Tibial artery (tissue), 4 donors: Measurements from ENCODE around the gene PXDN.
"Not testable (repeated sequence)": the region's sequence is repeated elsewhere in the genome, so short reads cannot be mapped to it uniquely, and the experiment has no call there.

Experiments
- DNase-seq, 2 donors: peaks; one replicate each; pipeline ENCODE4 v3.0.0-alpha.2; 2019
- H3K27ac ChIP-seq, 2 donors: fragments of 200-600 bp; sonication (generic) in 1 of 2; 1 replicate in 1 of 2; 2 replicates in 1 of 2; pipeline ENCODE4 v1.5.1; 2018 to 2019; ENCODE audit warnings: mild to moderate bottlenecking in 1 of 2
- H3K27me3 ChIP-seq, 2 donors: fragments of 200-600 bp; sonication (generic) in 1 of 2; one replicate each; pipeline versions ENCODE4 v1.5.1 to v1.6.0; 2016 to 2019
- H3K36me3 ChIP-seq, 3 donors: fragments of 200-600 bp; sonication (generic) in 2 of 3; one replicate each; pipeline ENCODE4 v1.5.1; 2016 to 2019; ENCODE audit warnings: mild to moderate bottlenecking in 2 of 3
- H3K4me1 ChIP-seq, 4 donors: fragments of 200-600 bp; sonication (generic) in 2 of 4; 1 replicate in 3 of 4; 2 replicates in 1 of 4; pipeline ENCODE4 v1.5.1; 2016 to 2019
- H3K4me3 ChIP-seq, 2 donors: fragments of 200-600 bp; sonication (generic) in 1 of 2; 1 replicate in 1 of 2; 2 replicates in 1 of 2; pipeline ENCODE4 v1.5.1; 2018 to 2019; ENCODE audit warnings: mild to moderate bottlenecking in 2 of 2
- H3K9me3 ChIP-seq, 3 donors: fragments of 200-600 bp; sonication (generic) in 1 of 3; one replicate each; pipeline ENCODE4 v1.5.1; 2016 to 2019
- CTCF ChIP-seq, 2 experiments: fragments of 200-600 bp in 1 of 2; fragments of 450-650 bp in 1 of 2; IDR thresholded peaks; one replicate each; pipeline ENCODE4 v1.5.1; 2017 to 2019; ENCODE audit warnings: antibody characterized with exemption in 2 of 2, mild to moderate bottlenecking in 1 of 2, moderate library complexity in 1 of 2
- intact Hi-C: fragments of 100-400 bp; cut with DNase I; formaldehyde crosslinking; loops from one replicate; pipeline ENCODE4 v1.15.0; 2023; ENCODE audit warnings: low total_unique reads

PXDN gene

GRCh38 chr2:1682181-1682440, 62.2 kb downstream of the PXDN start:
- no peaks in the 10 kb centered on the region for H3K9me3 ChIP-seq
- H3K27me3 ChIP-seq, result no peaks in the 10 kb centered on the region
- H3K36me3 ChIP-seq, result peaks cover 52 to 84% (median 65%) of the 10 kb centered on the region in 3 donors
- peaks cover 0 to 8% (median 0%) of the 10 kb centered on the region in 4 donors for H3K4me1 ChIP-seq
- no peak for DNase-seq
- no peak overlapping the region for H3K27ac ChIP-seq
- intact Hi-C loops, result no loop called here
- no peak for TF ChIP-seq CTCF (IDR thresholded peaks at IDR 0.05)
- no peak overlapping the region for H3K4me3 ChIP-seq

- Histone ChIP-seq H3K27ac (no peak overlapping the region), H3K36me3 (peaks cover 52 to 84% (median 65%) of the 10 kb centered on the region in 3 donors), H3K9me3 (no peaks in the 10 kb centered on the region), H3K4me3 (no peak overlapping the region), H3K4me1 (peaks cover 0 to 7% (median 0%) of the 10 kb centered on the region in 4 donors), H3K27me3 (no peaks in the 10 kb centered on the region)
- DNase-seq, result no peak
- intact Hi-C loops, result no loop called here
- no peak for TF ChIP-seq CTCF (IDR thresholded peaks at IDR 0.05)
Observed at GRCh38 chr2:1681323-1682180, 62.8 kb downstream of the PXDN start.

- peaks cover 0 to 7% (median under 1%) of the 10 kb centered on the region in 4 donors for H3K4me1 ChIP-seq
- DNase-seq, result no peak
- H3K27me3 ChIP-seq, result no peaks in the 10 kb centered on the region
- no peak for TF ChIP-seq CTCF (IDR thresholded peaks at IDR 0.05)
- no peaks in the 10 kb centered on the region for H3K9me3 ChIP-seq
- H3K27ac ChIP-seq, result no peak overlapping the region
- intact Hi-C loops, result no loop called here
- H3K36me3 ChIP-seq, result peaks cover 57 to 86% (median 66%) of the 10 kb centered on the region in 3 donors
- H3K4me3 ChIP-seq, result no peak overlapping the region
Observed at GRCh38 chr2:1681017-1681318, 63.3 kb downstream of the PXDN start.

GRCh38 chr2:1680222-1681016, 63.9 kb downstream of the PXDN start:
- H3K9me3 ChIP-seq, result no peaks in the 10 kb centered on the region
- no peak for TF ChIP-seq CTCF (IDR thresholded peaks at IDR 0.05)
- no peaks in the 10 kb centered on the region for H3K27me3 ChIP-seq
- H3K27ac ChIP-seq, result no peak overlapping the region
- no peak for DNase-seq
- intact Hi-C loops, result no loop called here
- H3K4me1 ChIP-seq, result peaks cover 0 to 11% (median 3%) of the 10 kb centered on the region in 4 donors
- no peak overlapping the region for H3K4me3 ChIP-seq
- H3K36me3 ChIP-seq, result peaks cover 57 to 87% (median 71%) of the 10 kb centered on the region in 3 donors

- DNase-seq, H3K27me3 ChIP-seq, intact Hi-C loops: not testable (repeated sequence)
Observed at GRCh38 chr2:1679488-1680039, 64.8 kb downstream of the PXDN start.

GRCh38 chr2:1679065-1679464, 65.2 kb downstream of the PXDN start:
- H3K27me3 ChIP-seq, intact Hi-C loops, H3K27ac ChIP-seq, H3K4me3 ChIP-seq, H3K9me3 ChIP-seq, DNase-seq: not testable (repeated sequence)
- H3K36me3 ChIP-seq, result peaks cover 70 to 94% (median 85%) of the 10 kb centered on the region in 3 donors
- H3K4me1 ChIP-seq, result peaks cover 0 to 13% (median 3%) of the 10 kb centered on the region in 4 donors

More at GRCh38 chr2:1679488-1680039, 64.8 kb downstream of the PXDN start:
- H3K4me3 ChIP-seq, H3K9me3 ChIP-seq, H3K27ac ChIP-seq: not testable (repeated sequence)
- H3K4me1 ChIP-seq, result peaks cover 0 to 13% (median 3%) of the 10 kb centered on the region in 4 donors
- peaks cover 65 to 89% (median 80%) of the 10 kb centered on the region in 3 donors for H3K36me3 ChIP-seq
